Fibroblast of lung (primary cell): ENCODE results near the gene VSIR. TPM values are rescaled to one million over a fixed set of nuclear protein-coding genes. Genes with fewer than 3 reads are reported as not detected.

Experiments used
- DNase-seq, 2 donors: peaks; one replicate each; pipeline versions ENCODE4 v3.0.0 to v3.0.0-alpha.2; 2010; ENCODE audit warnings: low read depth in 2 of 2
- H2AFZ ChIP-seq: 2 replicates; pipeline ENCODE4 v1.5.1; 2012; ENCODE audit warnings: low read length, control low read depth, inconsistent platforms
- H3K27ac ChIP-seq: 2 replicates; pipeline ENCODE4 v1.5.1; 2011; ENCODE audit warnings: low read length, control low read depth; ENCODE audit not compliant: insufficient read depth
- H3K27me3 ChIP-seq: 2 replicates; pipeline ENCODE4 v1.5.1; 2011; ENCODE audit warnings: mild to moderate bottlenecking, low read length; ENCODE audit not compliant: control insufficient read depth, insufficient read depth
- H3K36me3 ChIP-seq: 2 replicates; pipeline ENCODE4 v1.5.1; 2011; ENCODE audit warnings: low read length; ENCODE audit not compliant: control insufficient read depth, insufficient read depth
- H3K4me1 ChIP-seq: 2 replicates; pipeline ENCODE4 v1.5.1; 2011; ENCODE audit warnings: low read length; ENCODE audit not compliant: control insufficient read depth, insufficient read depth; ENCODE audit errors: extremely low read depth
- H3K4me2 ChIP-seq: 2 replicates; pipeline ENCODE4 v1.5.1; 2011; ENCODE audit warnings: low read length, control low read depth; ENCODE audit not compliant: insufficient read depth; ENCODE audit errors: extremely low read depth
- H3K4me3 ChIP-seq, 4 experiments: fragments of 200-600 bp in 1 of 4; sonication (generic) in 1 of 4; replicated peaks in 1 of 4; 2 replicates each; pipeline ENCODE4 v1.5.1; 2011 to 2016; ENCODE audit warnings: low read length in 4 of 4, low read depth in 3 of 4, mild to moderate bottlenecking in 3 of 4, control low read depth in 2 of 4, inconsistent platforms in 1 of 4, mixed read lengths in 1 of 4; ENCODE audit not compliant: insufficient read depth in 1 of 4; ENCODE audit errors: control extremely low read depth in 1 of 4
- H3K79me2 ChIP-seq: 2 replicates; pipeline ENCODE4 v1.5.1; 2012; ENCODE audit warnings: mild to moderate bottlenecking, low read length, inconsistent platforms; ENCODE audit not compliant: control insufficient read depth, insufficient read depth
- H3K9ac ChIP-seq: 2 replicates; pipeline ENCODE4 v1.5.1; 2011; ENCODE audit warnings: mild to moderate bottlenecking, low read length, control low read depth; ENCODE audit not compliant: insufficient read depth
- H3K9me3 ChIP-seq: 2 replicates; pipeline ENCODE4 v1.5.1; 2012; ENCODE audit warnings: low read depth, low read length; ENCODE audit not compliant: control insufficient read depth, insufficient read depth
- H4K20me1 ChIP-seq: 2 replicates; pipeline ENCODE4 v1.5.1; 2011; ENCODE audit warnings: low read length; ENCODE audit not compliant: control insufficient read depth, insufficient read depth; ENCODE audit errors: extremely low read depth
- CTCF ChIP-seq, 2 donors: IDR thresholded peaks in 1 of 2; conservative IDR thresholded peaks in 1 of 2; 1 replicate in 1 of 2; 2 replicates in 1 of 2; pipeline ENCODE4 v1.5.1; 2011 to 2012; ENCODE audit warnings: low read length in 2 of 2, control low read depth in 1 of 2, inconsistent platforms in 1 of 2, low read depth in 1 of 2, mild to moderate bottlenecking in 1 of 2
- EZH2 ChIP-seq: IDR thresholded peaks from 2 replicates; pipeline ENCODE4 v1.5.1; 2012; ENCODE audit warnings: low read length, control low read depth, mild to moderate bottlenecking; ENCODE audit errors: missing control alignments
- polyA plus RNA-seq, 2 donors: library from polyadenylated mRNA; depleted of rRNA in 1 of 2; stranded (reverse) in 1 of 2; unstranded in 1 of 2; fragments of >200 nt; gene quantifications; 2 replicates each; pipeline ENCODE4 v1.2.1, GENCODE V29; 2011 to 2012; ENCODE audit warnings: missing spikeins in 1 of 2
- total RNA-seq: library from RNA; depleted of rRNA; stranded (reverse); fragments of >200 nt; gene quantifications from 2 replicates; pipeline ENCODE4 v1.2.1, GENCODE V29; 2014

The VSIR gene
- total and polyA plus RNA-seq, 2 donors (not counting 1 experiment from before 2014, with no cell fraction given) = 39.9 to 44.1 TPM

GRCh38 chr10:71747551-71748523, 25.5 kb downstream of the VSIR start:
- Histone ChIP-seq H3K27me3 (no peaks in the 10 kb centered on the region), H3K4me2 (no peak overlapping the region)

GRCh38 chr10:71747039-71747531, 26.2 kb downstream of the VSIR start:
- TF ChIP-seq EZH2 = no peak
- no peak for TF ChIP-seq CTCF (conservative IDR thresholded peaks at IDR 0.05 in 1 of 2, IDR thresholded peaks at IDR 0.05 in 1 of 2; ENCODE audit: low read depth in 1 of 2, low read length in 2 of 2)
- H3K4me1 ChIP-seq = no peaks in the 10 kb centered on the region
- no peak overlapping the region for H2AFZ ChIP-seq
- H3K27me3 ChIP-seq = no peaks in the 10 kb centered on the region
- no peaks in the 10 kb centered on the region for H3K9me3 ChIP-seq
- H4K20me1 ChIP-seq = no peaks in the 10 kb centered on the region
- no peaks in the 10 kb centered on the region for H3K79me2 ChIP-seq
- no peak overlapping the region for H3K4me2 ChIP-seq
- H3K4me3 ChIP-seq = no peak overlapping the region
- H3K27ac ChIP-seq = no peak overlapping the region
- no peaks in the 10 kb centered on the region for H3K36me3 ChIP-seq
- no peak overlapping the region for H3K9ac ChIP-seq
- DNase-seq = no peak

More at GRCh38 chr10:71747551-71748523, 25.5 kb downstream of the VSIR start:
- H3K4me3 ChIP-seq = no peak overlapping the region
- no peak overlapping the region for H3K9ac ChIP-seq
- no peaks in the 10 kb centered on the region for H3K36me3 ChIP-seq
- no peaks in the 10 kb centered on the region for H3K4me1 ChIP-seq
- DNase-seq = no peak
- H3K27ac ChIP-seq = no peak overlapping the region
- H4K20me1 ChIP-seq = no peaks in the 10 kb centered on the region
- H3K79me2 ChIP-seq = no peaks in the 10 kb centered on the region
- no peak overlapping the region for H2AFZ ChIP-seq
- TF ChIP-seq EZH2 = no peak
- TF ChIP-seq CTCF (conservative IDR thresholded peaks at IDR 0.05 in 1 of 2, IDR thresholded peaks at IDR 0.05 in 1 of 2; ENCODE audit: low read depth in 1 of 2, low read length in 2 of 2) = no peak
- H3K9me3 ChIP-seq = no peaks in the 10 kb centered on the region

- Histone ChIP-seq H3K9me3 (no peaks in the 10 kb centered on the region), H3K4me1 (no peaks in the 10 kb centered on the region), H3K79me2 (no peaks in the 10 kb centered on the region), H3K36me3 (no peaks in the 10 kb centered on the region), H3K4me2 (no peak overlapping the region), H2AFZ (no peak overlapping the region), H3K27ac (no peak overlapping the region), H3K4me3 (no peak overlapping the region), H3K27me3 (no peaks in the 10 kb centered on the region), H4K20me1 (no peaks in the 10 kb centered on the region), H3K9ac (no peak overlapping the region)
- no peak for TF ChIP-seq CTCF (conservative IDR thresholded peaks at IDR 0.05 in 1 of 2, IDR thresholded peaks at IDR 0.05 in 1 of 2; ENCODE audit: low read depth in 1 of 2, low read length in 2 of 2)
- no peak for TF ChIP-seq EZH2
- DNase-seq = no peak
Measured at GRCh38 chr10:71746344-71747037, 26.8 kb downstream of the VSIR start.
